Activated CD4-positive, alpha-beta T cell treated with anti-CD3 and anti-CD28 coated beads for 36 hours (primary cell): ENCODE data around the gene RGCC. TPM values are rescaled to one million over a fixed set of nuclear protein-coding genes. Genes with fewer than 3 reads are reported as not detected.

Source experiments
- ATAC-seq: fragments of 200-7000 bp; cut with Tn5 transposase; one replicate; pipeline ENCODE4 v1.10.0; 2021; ENCODE audit warnings: mild to moderate bottlenecking, moderate library complexity
- CTCF ChIA-PET: fragments of 350-600 bp; sonication (Branson Sonifier 250); formaldehyde crosslinking; loops from one replicate; lab custom pipeline; 2021; ENCODE audit warnings: antibody characterized with exemption; lab: Charles Lee
- POLR2A ChIA-PET: fragments of 350-600 bp; sonication (Branson Sonifier 250); formaldehyde crosslinking; loops from one replicate; lab custom pipeline; 2021; ENCODE audit warnings: antibody characterized with exemption, inconsistent platforms; lab: Charles Lee
- DNase-seq: peaks from one replicate; pipeline ENCODE4 v3.0.0-alpha.2; 2020
- H3K27ac Mint-ChIP-seq: one replicate; pipeline ENCODE4 v1.8.0; 2021; ENCODE audit warnings: mixed read lengths
- H3K27me3 Mint-ChIP-seq: one replicate; pipeline ENCODE4 v1.8.0; 2021; ENCODE audit warnings: mixed read lengths
- H3K36me3 Mint-ChIP-seq: one replicate; pipeline ENCODE4 v1.8.0; 2021; ENCODE audit warnings: low read depth, mixed read lengths
- H3K4me1 Mint-ChIP-seq: one replicate; pipeline ENCODE4 v1.8.0; 2021; ENCODE audit warnings: mixed read lengths
- H3K4me3 Mint-ChIP-seq: one replicate; pipeline ENCODE4 v1.8.0; 2021; ENCODE audit warnings: mild to moderate bottlenecking, moderate library complexity, mixed read lengths
- H3K9me3 Mint-ChIP-seq: one replicate; pipeline ENCODE4 v1.8.0; 2021; ENCODE audit warnings: low read depth, mixed read lengths
- intact Hi-C, 2 experiments: fragments of 100-400 bp; cut with DNase I in 1 of 2; cut with micrococcal nuclease in 1 of 2; formaldehyde crosslinking; loops; one replicate each; pipeline versions ENCODE4 v1.14.2 to v1.15.1; 2022 to 2024; cut with DNase I, micrococcal nuclease
- total RNA-seq, 2 experiments: library from RNA; stranded (reverse); gene quantifications; one replicate each; pipeline ENCODE4 v1.2.3, GENCODE V29; 2021

RGCC gene
- total RNA-seq, 2 experiments from 2014 or later = 134 to 146 TPM

DNA sequence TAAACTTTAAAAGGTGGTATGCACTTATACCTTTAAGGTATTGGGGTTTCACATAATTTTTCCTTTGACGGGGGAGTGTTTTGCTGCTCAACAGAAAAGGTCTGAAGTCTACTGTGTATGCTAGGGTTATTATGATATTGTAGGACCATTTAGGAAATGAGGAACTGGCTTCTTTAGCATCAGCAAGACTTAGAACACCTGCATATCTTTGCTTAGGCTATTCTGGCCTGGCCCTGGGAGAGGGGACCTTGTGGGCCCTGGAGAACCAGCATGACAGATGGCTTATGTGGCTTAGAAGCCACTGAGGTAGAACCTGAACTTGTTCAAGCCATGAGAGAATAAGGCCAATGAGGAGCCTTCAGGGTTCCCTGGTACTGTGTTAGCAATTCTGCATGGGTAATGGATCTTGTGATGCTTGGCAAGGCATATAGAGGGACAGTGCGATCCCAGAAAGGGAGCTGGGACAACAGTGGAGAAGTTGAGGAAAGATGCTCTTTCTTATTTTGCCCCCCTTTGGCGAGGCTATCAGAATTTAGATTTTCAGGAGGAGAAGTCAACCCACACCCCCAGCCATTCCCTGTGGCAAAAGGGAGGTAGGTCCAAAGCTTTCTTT, 4.3 kb downstream of the RGCC start:
- H3K4me3 Mint-ChIP-seq = peak overlapping the region; percentile 82
- H3K4me1 Mint-ChIP-seq = peaks cover 72% of the 10 kb centered on the region
- intact Hi-C loops = loop anchor here (2.0 to 10.0 kb wide), 5 partner anchors 455 to 933 kb away; partner anchors contain the start of genes AKAP11 (in 1 of the 2) and DGKH (in 1 of the 2)
- CTCF ChIA-PET = interaction anchor here (0.9 kb wide), 1 partner anchor 9 kb away, joined by 4 read pairs; no protein-coding TSS in a partner anchor
- DNase-seq (no peak), ATAC-seq (no peak)
- POLR2A ChIA-PET = interaction anchor here (0.6 kb wide), 1 partner anchor 342 kb away, joined by 3 read pairs; no protein-coding TSS in a partner anchor
- H3K36me3 Mint-ChIP-seq = peaks cover 67% of the 10 kb centered on the region
- no peaks in the 10 kb centered on the region for H3K27me3 Mint-ChIP-seq
- H3K9me3 Mint-ChIP-seq = no peaks in the 10 kb centered on the region
- H3K27ac Mint-ChIP-seq = peak overlapping the region; percentile 98

DNA sequence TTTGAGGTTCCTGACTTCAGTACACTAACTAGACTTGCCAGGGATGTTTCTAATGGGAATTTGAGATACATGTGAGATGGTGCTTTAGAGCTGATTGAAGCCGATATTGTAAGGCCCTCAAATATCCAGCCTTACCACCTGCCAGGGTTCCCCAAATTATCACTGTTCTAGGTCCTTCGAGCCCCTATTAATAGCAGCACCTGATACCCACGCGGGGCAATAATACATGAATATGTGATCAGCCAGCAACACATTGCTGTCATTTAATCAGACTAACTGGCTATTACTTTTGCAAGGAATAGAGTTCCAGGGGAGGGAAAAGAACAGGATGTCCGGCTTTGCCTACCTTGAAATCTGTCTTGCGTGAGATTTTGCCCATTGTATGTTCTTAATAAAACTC, 5.1 kb downstream of the RGCC start:
- peaks cover 76% of the 10 kb centered on the region for H3K4me1 Mint-ChIP-seq
- H3K27ac Mint-ChIP-seq = peak overlapping the region; percentile 98
- POLR2A ChIA-PET = interaction anchor here (0.6 kb wide), 1 partner anchor 26 kb away, joined by 3 read pairs; no protein-coding TSS in a partner anchor
- no peaks in the 10 kb centered on the region for H3K9me3 Mint-ChIP-seq
- CTCF ChIA-PET = interaction anchor here (0.9 kb wide), 1 partner anchor 9 kb away, joined by 4 read pairs; no protein-coding TSS in a partner anchor
- intact Hi-C loops = loop anchor here (2.0 to 10.0 kb wide), 5 partner anchors 454 to 932 kb away; partner anchors contain the start of genes AKAP11 (in 1 of the 2) and DGKH (in 1 of the 2)
- DNase-seq = no peak
- peaks cover 75% of the 10 kb centered on the region for H3K36me3 Mint-ChIP-seq
- H3K27me3 Mint-ChIP-seq = no peaks in the 10 kb centered on the region
- no peak for ATAC-seq
- H3K4me3 Mint-ChIP-seq = peak overlapping the region; percentile 82

DNA sequence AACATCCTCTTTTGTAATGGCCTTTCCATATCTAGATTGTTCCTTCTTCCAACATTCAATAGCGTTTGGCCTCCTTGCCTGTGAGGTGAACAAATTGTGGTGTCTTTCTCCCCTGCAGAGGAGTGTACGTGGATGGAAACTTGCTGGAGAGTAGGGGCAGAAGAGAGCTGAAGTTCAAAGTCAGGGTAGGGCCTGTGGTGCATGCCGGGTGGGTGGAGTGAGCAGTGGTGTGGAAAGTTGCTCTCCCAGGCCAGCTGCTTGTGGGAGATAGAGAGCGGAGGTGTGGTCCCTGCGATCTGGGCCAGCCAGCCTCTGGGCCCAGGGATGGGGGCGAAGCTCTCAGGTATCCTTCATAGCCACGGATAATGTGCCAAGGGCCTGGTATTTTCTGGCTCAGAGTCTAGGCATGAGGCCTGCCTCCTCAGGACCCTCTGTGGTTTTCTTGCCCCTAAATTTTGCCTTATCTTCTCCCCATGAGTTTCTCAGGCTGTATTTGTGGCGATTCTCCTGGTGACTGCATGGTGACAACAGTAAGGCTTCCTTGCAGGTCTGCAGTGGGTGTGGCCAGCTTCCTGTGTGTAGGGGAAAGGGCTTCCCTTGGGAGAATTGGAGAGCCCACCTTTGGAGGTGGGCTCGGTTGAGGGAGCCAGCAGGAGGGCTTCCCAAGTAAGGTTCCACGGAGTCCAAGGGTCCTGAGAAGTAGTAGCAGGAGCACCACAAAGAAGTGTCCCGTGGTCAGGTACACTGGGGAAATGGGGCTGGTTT, 6.7 kb downstream of the RGCC start:
- peak; percentile 76 for DNase-seq
- H3K9me3 Mint-ChIP-seq = no peaks in the 10 kb centered on the region
- ATAC-seq = peak; percentile 30
- H3K27ac Mint-ChIP-seq = peak overlapping the region; percentile 98
- intact Hi-C loops = loop anchor here (1.0 to 10.0 kb wide), 8 partner anchors 91 to 931 kb away; partner anchors contain the start of genes AKAP11 (in 1 of the 2), DGKH (in 1 of the 2), NAA16 (in 1 of the 2) and WBP4 (in 1 of the 2)
- H3K27me3 Mint-ChIP-seq = no peaks in the 10 kb centered on the region
- peaks cover 88% of the 10 kb centered on the region for H3K36me3 Mint-ChIP-seq
- H3K4me3 Mint-ChIP-seq = peak overlapping the region; percentile 82
- ChIA-PET POLR2A (interaction anchor here (0.6 to 1.5 kb wide), 5 partner anchors 28 to 909 kb away, joined by 3 to 9 read pairs (median 3); no protein-coding TSS in a partner anchor), CTCF (interaction anchor here (0.9 to 1.2 kb wide), 2 partner anchors 28 to 36 kb away, joined by 3 read pairs; no protein-coding TSS in a partner anchor)
- H3K4me1 Mint-ChIP-seq = peaks cover 89% of the 10 kb centered on the region

DNA sequence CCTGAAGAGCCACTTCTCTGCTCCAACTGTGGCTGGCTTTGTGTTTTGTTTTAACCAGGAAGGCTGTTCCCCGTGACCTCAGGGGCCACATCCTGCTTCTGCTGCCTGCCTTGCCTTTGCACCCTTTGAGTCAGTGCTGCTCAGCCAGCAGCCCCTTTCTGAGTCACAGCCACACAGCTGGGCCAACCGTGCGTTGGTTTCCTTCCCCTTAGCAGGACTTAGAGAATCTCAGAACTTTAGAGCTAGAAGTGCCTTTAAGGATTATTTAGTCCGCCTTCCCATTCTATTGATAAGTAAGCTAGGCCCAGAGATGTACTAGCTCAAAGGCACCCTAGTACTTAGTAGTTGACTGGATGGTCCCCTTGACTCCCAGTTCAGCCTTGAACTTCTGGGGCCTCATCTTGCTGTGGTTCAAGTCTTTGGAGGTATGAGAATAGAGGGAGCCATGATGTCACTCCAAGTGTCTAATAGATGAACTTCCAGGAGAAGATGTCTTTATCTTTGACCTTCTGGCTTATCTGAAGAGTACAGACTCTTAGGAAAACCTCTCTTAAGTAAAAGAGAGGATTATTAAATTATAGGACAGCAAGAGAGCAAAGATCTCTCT, 8.0 kb downstream of the RGCC start:
- DNase-seq (peak; percentile 95), ATAC-seq (peak; percentile 84)
- Mint-ChIP-seq H3K4me1 (peaks cover 91% of the 10 kb centered on the region), H3K9me3 (no peaks in the 10 kb centered on the region), H3K27me3 (no peaks in the 10 kb centered on the region), H3K36me3 (peaks cover 87% of the 10 kb centered on the region), H3K4me3 (peak overlapping the region; percentile 82), H3K27ac (peak overlapping the region; percentile 98)
- intact Hi-C loops = loop anchor here (1.0 to 10.0 kb wide), 9 partner anchors 8 to 1527 kb away; partner anchors contain the start of genes AKAP11 (in 1 of the 2), DGKH (in 1 of the 2), EPSTI1 (in 1 of the 2) and RGCC (in 1 of the 2)
- ChIA-PET CTCF (interaction anchor here (0.7 to 1.2 kb wide), 6 partner anchors 12 to 34 kb away, joined by 3 to 4 read pairs (median 4); no protein-coding TSS in a partner anchor), POLR2A (interaction anchor here (1.0 to 1.5 kb wide), 3 partner anchors 8 to 33 kb away, joined by 3 to 9 read pairs (median 9); partner anchors contain the start of gene RGCC)

DNA sequence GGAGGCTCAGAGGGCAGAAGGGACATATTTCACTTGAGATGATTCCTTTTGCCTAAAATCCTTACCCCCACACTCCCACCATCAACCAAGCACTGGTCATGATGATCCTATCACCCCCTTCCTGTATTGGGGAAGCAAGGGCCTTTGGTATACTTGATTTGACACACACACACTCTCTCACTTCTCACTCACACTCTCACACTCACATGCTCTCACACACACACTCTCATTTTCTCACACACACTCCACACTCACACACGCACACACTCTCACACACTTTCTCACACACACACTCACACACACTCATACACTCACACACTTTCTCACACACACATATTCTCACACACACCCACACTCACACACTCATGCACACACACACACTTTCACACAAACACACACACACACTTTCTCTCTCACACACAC, 8.6 kb downstream of the RGCC start:
- POLR2A ChIA-PET = interaction anchor here (1.0 to 1.5 kb wide), 3 partner anchors 9 to 32 kb away, joined by 3 to 9 read pairs (median 9); partner anchors contain the start of gene RGCC
- intact Hi-C loops = loop anchor here (1.0 to 10.0 kb wide), 9 partner anchors 9 to 1526 kb away; partner anchors contain the start of genes AKAP11 (in 1 of the 2), DGKH (in 1 of the 2), EPSTI1 (in 1 of the 2) and RGCC (in 1 of the 2)
- CTCF ChIA-PET = interaction anchor here (0.6 to 1.2 kb wide), 4 partner anchors 22 to 634 kb away, joined by 3 to 4 read pairs (median 4); no protein-coding TSS in a partner anchor
- Mint-ChIP-seq H3K4me1 (peaks cover 90% of the 10 kb centered on the region), H3K9me3 (no peaks in the 10 kb centered on the region), H3K27me3 (no peaks in the 10 kb centered on the region), H3K4me3 (peak overlapping the region; percentile 82), H3K36me3 (peaks cover 86% of the 10 kb centered on the region), H3K27ac (peak overlapping the region; percentile 98)
- DNase-seq = no peak
- ATAC-seq = no peak

DNA sequence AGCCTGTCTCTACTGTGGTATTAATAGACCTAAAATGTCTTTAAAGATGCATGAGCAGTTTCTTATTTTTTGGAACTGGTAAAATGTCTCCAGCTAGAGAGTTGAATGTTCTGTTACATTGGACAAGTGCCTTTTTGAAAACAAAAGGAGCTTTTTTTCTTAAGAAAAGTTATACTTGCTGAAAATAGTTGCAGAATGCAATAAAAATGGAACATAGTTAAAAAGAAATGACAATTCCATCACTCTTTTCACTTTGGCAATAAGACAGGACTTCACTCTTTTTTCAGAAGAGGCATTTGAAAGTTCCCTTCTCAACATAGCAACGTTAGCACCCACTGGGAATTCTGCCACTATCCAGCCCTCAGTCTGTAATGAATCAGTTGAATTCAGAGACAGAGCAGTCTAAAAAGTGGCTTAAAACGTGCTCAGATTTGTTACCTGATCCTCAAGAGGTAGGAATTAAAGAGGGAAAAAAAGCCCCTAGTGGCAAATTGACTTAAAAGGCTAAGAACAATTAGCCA, 10.1 kb downstream of the RGCC start:
- Mint-ChIP-seq H3K4me3 (no peak overlapping the region), H3K4me1 (peaks cover 90% of the 10 kb centered on the region), H3K27me3 (no peaks in the 10 kb centered on the region), H3K27ac (peak overlapping the region; percentile 98), H3K9me3 (no peaks in the 10 kb centered on the region), H3K36me3 (peaks cover 87% of the 10 kb centered on the region)
- intact Hi-C loops = loop anchor here (5.0 to 10.0 kb wide), 4 partner anchors 577 to 1525 kb away; partner anchors contain the start of genes AKAP11 (in 1 of the 2), DGKH (in 1 of the 2) and EPSTI1 (in 1 of the 2)
- DNase-seq (no peak), ATAC-seq (no peak)
- ChIA-PET CTCF (interaction anchor here (0.9 kb wide), 1 partner anchor 30 kb away, joined by 3 read pairs; no protein-coding TSS in a partner anchor), POLR2A (interaction anchor here (1.0 kb wide), 1 partner anchor 10 kb away, joined by 3 read pairs; the partner anchor contains the start of gene RGCC)

DNA sequence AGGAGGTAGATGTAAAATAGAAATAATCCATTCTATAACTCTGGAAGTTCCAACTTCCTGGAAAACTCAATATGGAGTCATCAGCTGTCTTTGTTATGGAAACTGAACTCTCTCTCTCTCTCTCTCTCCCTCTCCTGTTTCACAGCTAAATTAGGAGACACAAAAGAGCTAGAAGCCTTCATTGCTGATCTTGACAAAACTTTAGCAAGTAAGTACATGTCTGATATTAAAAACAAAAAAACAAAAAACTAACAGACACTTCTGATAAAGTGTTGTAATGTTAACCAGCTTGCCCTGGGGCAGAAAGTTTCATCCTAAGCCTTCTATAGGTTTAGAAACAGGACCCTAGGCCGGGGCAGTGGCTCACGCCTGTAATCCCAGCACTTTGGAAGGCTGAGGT, 11.3 kb downstream of the RGCC start:
- POLR2A ChIA-PET = interaction anchor here (0.8 kb wide), 1 partner anchor 10 kb away, joined by 3 read pairs; no protein-coding TSS in a partner anchor
- no peaks in the 10 kb centered on the region for H3K27me3 Mint-ChIP-seq
- intact Hi-C loops = loop anchor here (5.0 to 10.0 kb wide), 4 partner anchors 576 to 1524 kb away; partner anchors contain the start of genes AKAP11 (in 1 of the 2), DGKH (in 1 of the 2) and EPSTI1 (in 1 of the 2)

DNA sequence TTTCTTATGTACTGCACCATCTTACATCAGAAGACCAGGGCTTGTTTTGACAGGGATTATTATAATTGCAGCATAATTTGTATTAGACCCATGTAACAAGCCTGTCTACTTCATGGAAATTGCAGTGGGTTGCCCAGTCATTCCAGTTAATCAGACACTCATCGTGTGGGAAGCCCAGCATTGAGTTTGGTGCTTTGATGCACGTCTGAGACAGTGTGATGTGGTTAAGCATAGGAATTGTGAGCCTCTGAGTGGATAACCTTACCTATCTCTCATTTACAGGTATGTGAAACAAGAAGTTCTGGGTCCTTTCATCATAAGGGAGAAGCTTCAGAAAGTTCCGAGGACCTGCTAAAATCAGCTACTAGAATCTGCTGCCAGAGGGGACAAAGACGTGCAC, 12.8 kb downstream of the RGCC start:
- intact Hi-C loops = loop anchor here in 1 of 2 experiments (1.0 kb wide), 1 partner anchor 22 kb away; no protein-coding TSS in a partner anchor
- DNase-seq (peak; percentile 82), ATAC-seq (peak; percentile 72)
- H3K27ac Mint-ChIP-seq = peak overlapping the region; percentile 85
- H3K36me3 Mint-ChIP-seq = peaks cover 74% of the 10 kb centered on the region
- peaks cover 74% of the 10 kb centered on the region for H3K4me1 Mint-ChIP-seq
- ChIA-PET POLR2A (interaction anchor here (0.7 to 1.4 kb wide), 6 partner anchors 11 to 85 kb away, joined by 3 to 10 read pairs (median 4); partner anchors contain the start of gene RGCC), CTCF (interaction anchor here (0.6 to 4.1 kb wide), 4 partner anchors 11 to 117 kb away, joined by 3 to 32 read pairs (median 4); no protein-coding TSS in a partner anchor)
- H3K9me3 Mint-ChIP-seq = peaks cover 8% of the 10 kb centered on the region
- H3K4me3 Mint-ChIP-seq = peak overlapping the region; percentile 16
- H3K27me3 Mint-ChIP-seq = no peaks in the 10 kb centered on the region

More for the DNA sequence above, 11.3 kb downstream of the RGCC start:
- ATAC-seq = no peak
- Mint-ChIP-seq H3K36me3 (peaks cover 86% of the 10 kb centered on the region), H3K4me3 (no peak overlapping the region), H3K4me1 (peaks cover 87% of the 10 kb centered on the region), H3K9me3 (peaks cover 5% of the 10 kb centered on the region), H3K27ac (peak overlapping the region; percentile 75)
- CTCF ChIA-PET = interaction anchor here (0.7 to 4.1 kb wide), 2 partner anchors 9 to 28 kb away, joined by 4 to 32 read pairs; no protein-coding TSS in a partner anchor
- DNase-seq = no peak

DNA sequence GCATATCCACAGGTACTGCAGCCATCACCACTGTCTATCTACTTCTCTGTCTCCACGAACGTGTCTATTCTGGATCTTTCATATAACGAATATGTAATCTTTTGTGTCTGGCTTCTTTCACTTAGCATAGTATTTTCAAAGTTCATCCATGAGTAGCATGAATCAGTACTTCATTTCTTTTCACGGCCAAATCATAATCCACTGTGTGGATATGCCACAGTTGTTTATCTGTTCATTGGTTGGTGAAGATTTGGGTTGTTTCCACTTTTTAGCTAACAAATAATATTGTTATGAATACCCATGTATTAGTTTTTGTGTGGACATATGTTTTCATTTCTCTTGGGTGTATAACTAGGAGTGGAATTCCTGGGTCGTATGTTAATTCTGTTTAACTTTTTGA, 14.4 kb downstream of the RGCC start:
- Mint-ChIP-seq H3K27ac (peak overlapping the region; percentile 75), H3K27me3 (no peaks in the 10 kb centered on the region), H3K4me1 (peaks cover 62% of the 10 kb centered on the region), H3K4me3 (no peak overlapping the region), H3K36me3 (peaks cover 62% of the 10 kb centered on the region), H3K9me3 (peaks cover 8% of the 10 kb centered on the region)
- ChIA-PET POLR2A (no interaction called here), CTCF (interaction anchor here (1.2 to 4.1 kb wide), 2 partner anchors 10 to 12 kb away, joined by 4 to 32 read pairs; no protein-coding TSS in a partner anchor)
- no peak for DNase-seq
- peak; percentile 18 for ATAC-seq
- intact Hi-C loops = no loop called here
